ENCODE measurements around the gene NR1D1.

DNA sequence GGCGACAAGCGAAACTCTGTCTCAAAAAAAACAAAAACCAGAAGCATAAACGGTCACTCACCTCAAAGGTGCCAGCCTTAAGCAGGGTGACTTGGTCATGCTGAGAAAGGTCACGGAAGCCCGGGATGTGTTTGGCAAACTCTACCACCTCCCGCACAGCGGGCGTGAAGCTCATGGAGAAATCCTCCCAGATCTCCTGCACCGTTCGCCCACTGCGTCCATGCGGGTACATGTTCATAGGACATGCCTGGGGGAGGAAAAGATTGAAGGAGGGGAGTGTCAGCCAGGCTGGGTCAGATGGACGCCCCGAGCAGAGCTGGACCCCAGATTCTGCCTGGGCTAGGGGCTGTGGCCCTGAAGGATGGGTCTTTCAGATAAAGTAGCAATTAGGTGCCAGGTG is 5.5 kb downstream of the NR1D1 start:
- TF ChIP-seq FOXP2 (optimal IDR thresholded peaks at IDR 0.05; ENCODE audit: borderline replicate concordance, extremely low read depth, extremely low read length, insufficient read depth) (no peak), POLR2AphosphoS5 (IDR thresholded peaks at IDR 0.05; ENCODE audit: low read depth, low read length) (no peak)

Data from PFSK-1 (cell line).